Measurements from ENCODE around the gene ALOX15B. TPM values are rescaled to one million over a fixed set of nuclear protein-coding genes. Genes with fewer than 3 reads are reported as not detected.
"Not testable (repeated sequence)": the region's sequence is repeated elsewhere in the genome, so short reads cannot be mapped to it uniquely, and the experiment has no call there.

Gene ALOX15B
- total and polyA plus RNA-seq, 7 experiments from 2014 or later = 0.61 TPM; not detected in 6

GRCh38 chr17:8060274-8060673 lies 21.4 kb downstream of the ALOX15B start:
- peaks cover 42 to 81% (median 54%) of the 10 kb centered on the region in 5 donors for H3K27me3 Mint-ChIP-seq
- Histone ChIP-seq H3K27ac (ENCODE audit: low read depth, low read length) (no peak overlapping the region), H3K36me3 (ENCODE audit: control insufficient read depth in 2 of 3, insufficient read depth in 3 of 3, low read length in 3 of 3) (no peaks in the 10 kb centered on the region), H3K27me3 (ENCODE audit: control insufficient read depth in 2 of 2, insufficient read depth in 2 of 2, low read length in 2 of 2) (peaks cover 3 to 10% of the 10 kb centered on the region in 2 donors), H3K4me3 (ENCODE audit: low read length) (no peak overlapping the region), H3K9me3 (ENCODE audit: control insufficient read depth in 2 of 3, low read length in 3 of 3) (no peaks in the 10 kb centered on the region), H3K4me1 (ENCODE audit: control insufficient read depth in 2 of 2, insufficient read depth in 2 of 2, low read length in 2 of 2) (no peaks in the 10 kb centered on the region)
- H3K9me3 Mint-ChIP-seq = no peaks in the 10 kb centered on the region
- H3K4me3 Mint-ChIP-seq = no peak overlapping the region
- H3K27ac Mint-ChIP-seq = peak overlapping the region in 1 of 9 donors; percentile 25
- intact Hi-C loops (cut with micrococcal nuclease) = loop anchor here (1.0 to 10.0 kb wide), 9 partner anchors 13 to 1465 kb away; partner anchors contain the start of genes ALOXE3 (in 1 of the 2) and RPL26 (in 1 of the 2)
- ATAC-seq (peak; percentile 47), DNase-seq (peak in 8 of 9 donors; percentile 47 to 78 (median 64))
- ChIA-PET POLR2A (interaction anchor here (0.8 to 1.0 kb wide), 4 partner anchors 19 to 60 kb away, joined by 3 to 4 read pairs (median 4); no protein-coding TSS in a partner anchor), CTCF (interaction anchor here (0.7 to 10.9 kb wide), 19 partner anchors 14 to 938 kb away, joined by 3 to 122 read pairs (median 4); partner anchors contain the start of gene NAA38)
- peaks cover 0 to 20% (median 6%) of the 10 kb centered on the region in 7 donors for H3K4me1 Mint-ChIP-seq
- no peaks in the 10 kb centered on the region for H3K36me3 Mint-ChIP-seq

GRCh38 chr17:8061851-8062250 lies 23.0 kb downstream of the ALOX15B start:
- peaks cover 39 to 85% (median 54%) of the 10 kb centered on the region in 5 donors for H3K27me3 Mint-ChIP-seq
- not testable (repeated sequence) for H3K27ac Mint-ChIP-seq; H3K4me3 ChIP-seq (ENCODE audit: low read length); H3K4me1 ChIP-seq (ENCODE audit: control insufficient read depth in 2 of 2, insufficient read depth in 2 of 2, low read length in 2 of 2); H3K4me1 Mint-ChIP-seq; H3K9me3 ChIP-seq (ENCODE audit: control insufficient read depth in 2 of 3, low read length in 3 of 3); ATAC-seq; H3K4me3 Mint-ChIP-seq; H3K36me3 Mint-ChIP-seq; H3K27me3 ChIP-seq (ENCODE audit: control insufficient read depth in 2 of 2, insufficient read depth in 2 of 2, low read length in 2 of 2); H3K36me3 ChIP-seq (ENCODE audit: control insufficient read depth in 2 of 3, insufficient read depth in 3 of 3, low read length in 3 of 3); H3K27ac ChIP-seq (ENCODE audit: low read depth, low read length); H3K9me3 Mint-ChIP-seq; DNase-seq
- ChIA-PET POLR2A (interaction anchor here (0.7 to 1.3 kb wide), 6 partner anchors 10 to 159 kb away, joined by 3 to 4 read pairs (median 3); no protein-coding TSS in a partner anchor), CTCF (interaction anchor here (0.6 to 10.9 kb wide), 6 partner anchors 12 to 457 kb away, joined by 3 to 122 read pairs (median 4); no protein-coding TSS in a partner anchor)
- intact Hi-C loops (cut with micrococcal nuclease) = loop anchor here (2.0 to 10.0 kb wide), 3 partner anchors 57 to 1463 kb away; partner anchors contain the start of genes ALOXE3 (in 1 of the 2) and RPL26 (in 1 of the 2)

GRCh38 chr17:8062435-8062806 lies 23.6 kb downstream of the ALOX15B start:
- POLR2A ChIA-PET = interaction anchor here (0.7 to 1.3 kb wide), 6 partner anchors 9 to 159 kb away, joined by 3 to 4 read pairs (median 3); no protein-coding TSS in a partner anchor
- intact Hi-C loops (cut with micrococcal nuclease) = loop anchor here in 1 of 2 donors (5.0 to 10.0 kb wide), 2 partner anchors 320 to 1462 kb away; partner anchors contain the start of gene RPL26

GRCh38 chr17:8062807-8063483 lies 24.1 kb downstream of the ALOX15B start:
- ATAC-seq = peak; percentile 18
- intact Hi-C loops (cut with micrococcal nuclease) = loop anchor here in 1 of 2 donors (5.0 to 10.0 kb wide), 2 partner anchors 319 to 1462 kb away; partner anchors contain the start of gene RPL26

More at GRCh38 chr17:8062435-8062806, 23.6 kb downstream of the ALOX15B start:
- Mint-ChIP-seq H3K9me3 (no peaks in the 10 kb centered on the region), H3K27ac (no peak overlapping the region), H3K27me3 (peaks cover 34 to 79% (median 50%) of the 10 kb centered on the region in 5 donors), H3K4me3 (no peak overlapping the region), H3K36me3 (no peaks in the 10 kb centered on the region), H3K4me1 (peaks cover 0 to 6% (median under 1%) of the 10 kb centered on the region in 7 donors)
- Histone ChIP-seq H3K9me3 (ENCODE audit: control insufficient read depth in 2 of 3, low read length in 3 of 3) (no peaks in the 10 kb centered on the region), H3K4me3 (ENCODE audit: low read length) (no peak overlapping the region), H3K27ac (ENCODE audit: low read depth, low read length) (no peak overlapping the region), H3K27me3 (ENCODE audit: control insufficient read depth in 2 of 2, insufficient read depth in 2 of 2, low read length in 2 of 2) (peaks cover 3 to 10% of the 10 kb centered on the region in 2 donors), H3K4me1 (ENCODE audit: control insufficient read depth in 2 of 2, insufficient read depth in 2 of 2, low read length in 2 of 2) (no peaks in the 10 kb centered on the region), H3K36me3 (ENCODE audit: control insufficient read depth in 2 of 3, insufficient read depth in 3 of 3, low read length in 3 of 3) (no peaks in the 10 kb centered on the region)
- ATAC-seq = no peak
- DNase-seq = no peak
- CTCF ChIA-PET = interaction anchor here (1.1 to 10.9 kb wide), 6 partner anchors 12 to 241 kb away, joined by 3 to 122 read pairs (median 5); no protein-coding TSS in a partner anchor

GRCh38 chr17:8063761-8064534 lies 25.1 kb downstream of the ALOX15B start:
- no peak for DNase-seq
- Mint-ChIP-seq H3K27me3 (peaks cover 26 to 77% (median 41%) of the 10 kb centered on the region in 5 donors), H3K36me3 (no peaks in the 10 kb centered on the region), H3K4me3 (no peak overlapping the region), H3K27ac (no peak overlapping the region), H3K9me3 (no peaks in the 10 kb centered on the region), H3K4me1 (peaks cover 0 to 3% (median 0%) of the 10 kb centered on the region in 7 donors)
- Histone ChIP-seq H3K27me3 (ENCODE audit: control insufficient read depth in 2 of 2, insufficient read depth in 2 of 2, low read length in 2 of 2) (peaks cover 3 to 10% of the 10 kb centered on the region in 2 donors), H3K9me3 (ENCODE audit: control insufficient read depth in 2 of 3, low read length in 3 of 3) (no peaks in the 10 kb centered on the region), H3K27ac (ENCODE audit: low read depth, low read length) (no peak overlapping the region), H3K4me1 (ENCODE audit: control insufficient read depth in 2 of 2, insufficient read depth in 2 of 2, low read length in 2 of 2) (no peaks in the 10 kb centered on the region), H3K36me3 (ENCODE audit: control insufficient read depth in 2 of 3, insufficient read depth in 3 of 3, low read length in 3 of 3) (no peaks in the 10 kb centered on the region), H3K4me3 (ENCODE audit: low read length) (no peak overlapping the region)
- no peak for ATAC-seq
- intact Hi-C loops (cut with micrococcal nuclease) = loop anchor here in 1 of 2 donors (5.0 to 10.0 kb wide), 2 partner anchors 318 to 1461 kb away; partner anchors contain the start of gene RPL26
- CTCF ChIA-PET = interaction anchor here (0.9 to 10.9 kb wide), 2 partner anchors 10 to 30 kb away, joined by 3 to 122 read pairs; no protein-coding TSS in a partner anchor
- POLR2A ChIA-PET = no interaction called here

More at GRCh38 chr17:8062807-8063483, 24.1 kb downstream of the ALOX15B start:
- no peaks in the 10 kb centered on the region for H3K36me3 ChIP-seq (ENCODE audit: control insufficient read depth in 2 of 3, insufficient read depth in 3 of 3, low read length in 3 of 3)
- no peak for DNase-seq
- no peak overlapping the region for H3K4me3 ChIP-seq (ENCODE audit: low read length)
- peaks cover 3 to 10% of the 10 kb centered on the region in 2 donors for H3K27me3 ChIP-seq (ENCODE audit: control insufficient read depth in 2 of 2, insufficient read depth in 2 of 2, low read length in 2 of 2)
- no peak overlapping the region for H3K27ac Mint-ChIP-seq
- H3K36me3 Mint-ChIP-seq = no peaks in the 10 kb centered on the region
- H3K4me1 Mint-ChIP-seq = peaks cover 0 to 3% (median 0%) of the 10 kb centered on the region in 7 donors
- no peaks in the 10 kb centered on the region for H3K9me3 ChIP-seq (ENCODE audit: control insufficient read depth in 2 of 3, low read length in 3 of 3)
- no peak overlapping the region for H3K4me3 Mint-ChIP-seq
- no peak overlapping the region for H3K27ac ChIP-seq (ENCODE audit: low read depth, low read length)
- CTCF ChIA-PET = interaction anchor here (1.1 to 10.9 kb wide), 5 partner anchors 11 to 241 kb away, joined by 3 to 122 read pairs (median 5); no protein-coding TSS in a partner anchor
- no peaks in the 10 kb centered on the region for H3K9me3 Mint-ChIP-seq
- POLR2A ChIA-PET = interaction anchor here (0.7 to 1.3 kb wide), 3 partner anchors 16 to 158 kb away, joined by 3 read pairs; no protein-coding TSS in a partner anchor
- no peaks in the 10 kb centered on the region for H3K4me1 ChIP-seq (ENCODE audit: control insufficient read depth in 2 of 2, insufficient read depth in 2 of 2, low read length in 2 of 2)
- peaks cover 31 to 77% (median 46%) of the 10 kb centered on the region in 5 donors for H3K27me3 Mint-ChIP-seq
